HG03064 (cell line): ENCODE results near the gene APOO.

ENCODE experiments used
- ATAC-seq: cut with Tn5 transposase; IDR thresholded peaks from one replicate; pipeline ENCODE4 v1.9.1; 2021; ENCODE audit warnings: low read depth; ENCODE audit not compliant: unreplicated experiment

Gene APOO

GRCh38 chrX:23907498-23908218 is at the start of gene APOO, which contains the start of gene CXorf58:
Gene APOO (minus strand): TSS chrX:23907938. CDS start chrX:23907702, 236 bp downstream.
Gene CXorf58 (plus strand): TSS chrX:23908006. CDS start chrX:23910303, 2,297 bp downstream.
- peak; percentile 89 for ATAC-seq

DNA sequence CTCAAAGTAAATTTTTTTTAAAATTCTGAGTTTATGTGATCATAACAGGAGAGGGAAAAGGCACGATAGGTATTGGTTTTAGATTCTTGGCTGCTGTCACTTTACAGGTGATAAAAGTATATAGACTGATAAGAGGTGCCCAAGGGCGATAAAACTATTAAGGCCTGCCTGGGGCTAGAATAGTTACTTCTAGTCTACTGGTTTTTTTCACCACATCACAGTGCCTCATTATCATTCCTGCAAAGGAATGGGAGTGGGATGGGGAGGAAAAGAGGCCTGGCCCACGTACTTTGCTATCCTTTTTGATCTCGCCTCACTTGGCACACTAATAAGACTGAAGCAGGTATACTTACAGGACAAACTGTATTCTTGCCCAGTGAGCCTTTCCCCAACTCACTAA is 46.7 kb upstream of the APOO start:
- no peak for ATAC-seq

DNA sequence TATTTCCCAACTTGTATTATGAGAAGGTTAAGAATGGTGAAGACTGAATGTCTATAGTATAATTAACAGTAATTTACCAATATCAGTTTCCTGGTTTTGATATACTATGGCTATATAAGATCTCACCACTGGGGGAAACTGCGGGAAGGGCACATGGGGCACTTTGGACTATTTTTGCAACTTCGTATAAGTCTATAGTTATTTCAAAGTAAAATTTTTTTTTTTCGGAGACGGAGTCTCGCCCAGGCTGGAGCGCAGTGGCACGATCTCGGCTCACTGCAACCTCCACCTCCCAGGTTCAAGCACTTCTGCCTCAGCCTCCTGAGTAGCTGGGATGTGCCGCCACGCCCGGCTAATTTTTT is 46.2 kb upstream of the APOO start:
- ATAC-seq, result no peak

DNA sequence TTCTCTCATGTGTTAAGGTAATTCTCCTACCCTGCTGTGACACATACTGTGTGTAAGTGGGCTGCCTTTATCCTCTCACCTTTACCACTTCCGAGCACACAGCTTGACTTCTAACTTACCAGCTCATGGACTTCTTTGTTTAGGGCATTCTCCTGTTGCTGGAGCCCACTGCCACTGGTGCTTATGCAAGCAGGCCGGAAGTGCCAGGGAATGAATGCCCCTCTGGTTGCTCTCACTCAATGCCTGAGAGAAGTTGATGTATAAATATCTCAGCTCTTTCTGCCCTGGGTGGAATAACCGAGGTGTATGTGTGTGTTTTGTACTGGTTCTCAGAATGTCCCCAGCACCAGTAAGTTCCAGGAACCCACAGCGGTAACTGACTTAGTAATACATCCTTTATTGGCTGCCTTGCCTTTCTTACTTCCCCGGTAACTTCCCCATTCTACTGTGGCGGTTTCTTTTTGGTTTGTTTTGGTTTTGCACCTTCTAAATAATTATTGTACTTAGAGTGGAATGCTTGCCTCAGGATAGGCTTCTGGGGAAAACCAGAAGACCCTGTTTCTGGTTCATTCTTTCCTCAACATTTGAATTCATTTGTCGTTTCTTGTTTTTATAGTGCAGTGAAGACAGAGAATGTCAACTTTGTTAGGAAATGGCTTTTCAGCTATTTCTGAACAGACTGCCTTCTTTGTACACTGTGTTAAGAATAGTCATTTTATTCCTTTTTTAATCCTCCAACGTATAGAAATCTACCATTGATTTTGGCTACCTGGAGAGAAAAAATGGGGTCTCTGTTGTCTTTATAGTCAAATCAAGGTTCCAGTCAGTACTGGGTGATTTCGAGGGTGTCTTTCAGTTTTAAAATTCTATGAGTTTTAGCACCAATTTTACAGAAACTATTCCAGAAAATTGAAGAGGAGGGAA is 45.5 kb upstream of the APOO start:
- peak; percentile 92 for ATAC-seq

- ATAC-seq, result no peak
These were observed 44.7 kb upstream of the APOO start for GRCh38 chrX:23952391-23952790.

DNA sequence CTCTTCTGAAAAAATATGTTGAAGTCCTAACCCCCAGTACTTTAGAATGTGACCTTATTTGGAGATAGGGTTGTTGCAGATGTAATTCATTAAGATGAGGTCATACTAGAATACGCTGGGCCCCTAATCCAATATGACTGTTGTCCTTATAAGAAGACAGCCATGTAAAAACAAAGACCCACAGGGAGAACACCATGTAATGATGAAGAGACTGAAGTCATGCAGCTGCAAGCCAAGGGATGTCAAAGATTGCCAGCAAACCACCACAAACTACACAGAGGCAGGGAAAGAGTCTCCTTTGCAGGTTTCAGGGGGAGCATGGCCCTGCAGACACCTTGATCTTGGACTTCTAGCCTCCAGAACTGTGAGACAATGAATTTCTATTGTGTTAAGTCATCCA is 37.5 kb upstream of the APOO start:
- no peak for ATAC-seq

DNA sequence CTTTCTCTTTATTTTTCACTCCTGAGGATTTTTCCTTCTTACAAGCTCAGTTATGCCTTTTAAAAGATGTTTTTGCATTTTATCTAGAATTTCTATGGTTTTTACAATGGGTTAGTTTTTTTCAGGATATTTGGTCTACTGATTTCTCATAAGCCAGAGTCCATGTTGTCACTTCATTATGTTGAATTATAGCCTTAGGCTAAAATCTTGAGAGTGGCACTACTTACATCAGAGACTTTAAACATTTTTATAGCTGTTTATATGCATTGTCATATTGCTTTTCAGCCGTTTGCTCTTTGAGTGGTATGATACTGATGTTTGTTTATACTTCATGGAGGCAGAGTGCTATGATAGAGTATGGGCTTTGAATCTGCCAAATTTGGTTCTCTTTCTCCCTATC is 36.5 kb upstream of the APOO start:
- ATAC-seq, result no peak

GRCh38 chrX:23939203-23939602 is 31.5 kb upstream of the APOO start:
- ATAC-seq, result no peak

GRCh38 chrX:23938690-23939089 is 31.0 kb upstream of the APOO start:
- no peak for ATAC-seq

DNA sequence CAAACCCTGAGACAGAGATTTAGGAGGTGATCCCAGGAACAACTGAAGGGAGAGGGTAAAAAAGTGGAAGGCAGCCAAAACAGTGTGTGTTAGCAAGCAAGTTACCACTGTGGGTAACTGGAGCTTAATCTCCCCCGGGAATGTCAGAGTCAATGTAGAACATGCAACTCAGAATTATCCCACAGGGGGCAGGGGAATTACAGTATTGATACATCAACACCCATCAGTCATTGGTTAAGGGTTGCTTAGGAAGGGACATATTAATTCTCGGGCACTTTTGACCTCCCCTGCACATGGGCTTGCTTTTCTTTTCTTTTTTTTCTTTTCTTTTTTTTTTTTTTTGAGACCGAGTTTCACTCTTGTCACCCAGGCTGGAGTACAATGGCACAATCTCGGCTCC is 29.4 kb upstream of the APOO start:
- no peak for ATAC-seq

DNA sequence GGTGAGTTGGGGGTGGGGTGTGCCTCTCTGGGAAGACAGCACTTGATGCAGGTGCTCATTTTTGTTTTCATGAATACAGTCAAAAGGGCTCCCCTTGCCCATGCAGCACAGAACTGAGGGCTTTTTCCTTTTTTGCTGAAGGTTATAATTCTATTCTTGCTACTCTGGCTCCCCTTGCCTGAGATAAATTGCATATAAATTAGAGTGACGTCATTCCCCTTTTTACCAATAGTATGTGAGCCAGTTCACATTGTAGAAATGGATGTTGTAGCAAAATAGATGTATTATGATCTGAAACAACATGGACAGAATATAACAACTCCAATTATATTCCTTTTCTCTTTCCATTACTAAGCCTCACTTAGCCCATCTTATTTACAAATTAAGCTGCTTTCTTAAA is 28.4 kb upstream of the APOO start:
- no peak for ATAC-seq

GRCh38 chrX:23935106-23935505 is 27.4 kb upstream of the APOO start:
- ATAC-seq, result no peak

DNA sequence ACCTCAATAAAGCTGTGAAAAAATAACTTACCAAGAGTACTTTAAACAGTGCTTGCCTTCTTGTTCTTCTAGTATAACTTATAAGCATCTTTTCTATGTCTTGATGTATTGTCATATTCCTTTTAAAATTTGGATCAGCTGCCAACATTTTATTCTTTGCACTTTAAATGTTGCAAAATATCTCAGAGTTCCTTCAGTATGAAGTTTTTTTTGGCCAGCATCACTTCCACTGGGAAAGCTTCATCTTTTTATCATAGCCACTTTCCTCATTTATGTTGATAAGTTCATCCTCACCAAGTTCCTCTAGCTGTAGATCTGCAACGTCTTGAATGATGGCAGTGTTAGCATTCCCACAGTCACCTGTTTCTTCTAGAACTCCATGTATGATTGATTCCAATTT is 24.3 kb upstream of the APOO start:
- ATAC-seq, result no peak

DNA sequence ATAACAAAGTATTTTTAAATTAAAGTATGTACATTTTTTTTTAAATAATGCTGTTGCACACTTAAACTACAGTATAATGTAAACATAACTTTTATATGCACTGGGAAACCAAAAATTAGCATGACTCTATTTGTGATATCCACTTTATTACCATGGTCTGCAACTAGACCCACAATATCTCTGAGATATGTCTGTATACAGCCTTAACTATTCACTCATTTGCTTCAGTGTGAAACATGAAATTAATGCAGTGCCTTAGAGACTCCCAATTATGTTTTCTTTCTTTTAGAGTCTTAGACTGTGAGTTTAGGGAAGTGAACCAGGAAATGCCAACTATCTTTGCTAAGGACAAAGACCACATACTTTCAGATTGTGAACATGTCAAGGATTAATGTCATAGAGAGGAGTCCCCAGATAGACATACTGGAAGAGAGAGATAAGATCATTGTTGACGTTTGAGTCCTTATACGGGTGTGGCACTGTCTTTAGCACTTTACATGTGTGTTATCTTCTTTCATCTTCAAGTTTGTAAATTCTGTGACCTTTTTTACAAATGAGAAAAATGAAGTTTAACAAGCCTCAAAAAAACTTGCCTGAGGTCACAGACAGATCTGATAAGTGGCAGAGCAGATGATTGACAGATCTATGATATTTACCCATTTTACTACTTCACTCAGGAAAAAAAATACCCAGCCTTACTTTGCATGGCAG is 23.3 kb upstream of the APOO start:
- no peak for ATAC-seq

DNA sequence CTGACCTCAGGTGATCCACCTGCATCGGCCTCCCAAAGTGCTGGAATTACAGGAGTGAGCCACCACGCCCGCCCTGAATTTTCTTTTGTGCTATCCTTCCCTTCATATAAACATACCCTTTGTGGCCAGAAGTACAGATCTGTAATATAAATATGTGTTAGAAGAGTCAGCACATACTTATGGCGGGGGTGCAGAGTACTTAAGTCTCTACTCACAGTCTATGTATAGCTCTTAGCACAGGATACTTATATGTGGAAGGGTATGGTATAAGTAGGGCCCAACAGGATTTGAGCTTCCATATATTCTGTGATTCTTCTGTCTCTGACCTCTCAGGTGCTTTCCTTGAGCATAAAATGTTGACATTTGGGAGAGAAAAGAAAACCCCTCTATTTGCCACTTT is 18.3 kb upstream of the APOO start:
- ATAC-seq, result no peak

GRCh38 chrX:23919706-23920320 is 12.1 kb upstream of the APOO start:
- ATAC-seq, result no peak

GRCh38 chrX:23919148-23919547 is 11.4 kb upstream of the APOO start:
- ATAC-seq, result no peak

DNA sequence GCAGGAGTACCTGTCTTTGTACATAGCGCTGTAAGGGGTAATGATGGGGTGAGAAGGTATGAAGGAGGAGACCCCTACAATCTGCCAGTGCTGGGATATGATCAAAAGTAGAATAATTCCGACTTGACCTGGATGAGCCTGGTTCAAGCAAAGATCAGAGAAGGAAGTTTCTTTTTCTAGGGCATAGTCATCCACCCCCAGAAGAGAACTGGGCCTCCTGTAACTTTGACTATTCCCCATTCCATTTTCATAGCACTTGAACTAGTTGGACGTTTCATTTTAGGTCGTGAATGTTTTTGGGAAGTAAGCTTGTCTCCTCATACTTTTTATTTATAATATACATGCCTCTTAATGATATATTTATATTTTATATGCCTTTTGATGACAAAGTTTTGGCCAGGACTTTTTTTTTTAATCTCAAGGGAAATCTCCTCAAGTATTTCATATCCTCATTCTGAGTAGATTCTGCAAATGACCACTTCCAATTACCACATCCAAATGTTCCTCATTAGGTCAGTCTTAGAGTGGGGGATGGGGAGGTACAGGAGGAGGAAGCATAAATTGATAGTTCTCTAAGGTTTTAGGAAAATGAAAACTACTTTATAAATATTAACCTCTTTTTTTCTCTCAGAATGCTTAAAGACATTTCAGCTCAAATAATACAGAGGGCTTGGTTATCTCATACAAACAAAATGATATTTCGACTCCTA is 3.5 kb upstream of the APOO start:
- no peak for ATAC-seq

DNA sequence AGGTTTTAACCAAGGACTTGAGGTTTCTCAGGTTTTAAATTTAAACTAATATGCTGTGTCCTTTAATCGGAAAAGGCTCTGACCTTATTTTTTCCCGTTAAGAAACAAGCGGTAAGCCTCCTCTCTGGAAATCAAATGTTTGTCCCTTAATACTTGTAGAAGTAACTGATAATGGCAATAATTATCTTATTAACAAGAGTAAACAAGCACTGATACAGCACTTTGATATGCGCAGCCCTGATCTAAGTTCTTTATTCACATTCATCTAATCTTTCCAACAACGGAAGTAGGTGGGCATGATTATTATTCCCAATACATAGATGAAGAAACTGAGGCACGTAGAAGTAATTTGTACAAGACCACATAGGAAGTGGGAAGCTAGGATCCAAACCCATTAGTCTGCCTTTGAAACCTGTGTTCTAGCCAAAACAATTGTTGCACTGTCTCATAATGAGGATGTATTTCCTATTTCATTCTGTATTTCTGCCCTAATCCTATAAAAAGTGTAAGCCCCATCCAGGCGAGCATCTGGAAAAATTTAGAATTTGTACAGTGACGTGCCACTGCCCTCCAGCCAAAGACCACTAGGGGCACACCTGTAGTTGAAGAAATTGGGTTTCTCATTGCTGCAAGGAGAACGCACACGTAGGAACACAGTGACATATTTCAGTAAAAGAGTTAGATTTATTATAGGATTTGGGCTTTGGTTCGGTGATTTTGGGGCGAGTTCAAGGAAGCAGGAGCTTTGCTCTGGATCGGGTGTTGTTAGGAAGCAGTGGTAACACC is 674 bp upstream of the APOO start:
- no peak for ATAC-seq
